ENCODE data around the gene LAMC3.

DNA sequence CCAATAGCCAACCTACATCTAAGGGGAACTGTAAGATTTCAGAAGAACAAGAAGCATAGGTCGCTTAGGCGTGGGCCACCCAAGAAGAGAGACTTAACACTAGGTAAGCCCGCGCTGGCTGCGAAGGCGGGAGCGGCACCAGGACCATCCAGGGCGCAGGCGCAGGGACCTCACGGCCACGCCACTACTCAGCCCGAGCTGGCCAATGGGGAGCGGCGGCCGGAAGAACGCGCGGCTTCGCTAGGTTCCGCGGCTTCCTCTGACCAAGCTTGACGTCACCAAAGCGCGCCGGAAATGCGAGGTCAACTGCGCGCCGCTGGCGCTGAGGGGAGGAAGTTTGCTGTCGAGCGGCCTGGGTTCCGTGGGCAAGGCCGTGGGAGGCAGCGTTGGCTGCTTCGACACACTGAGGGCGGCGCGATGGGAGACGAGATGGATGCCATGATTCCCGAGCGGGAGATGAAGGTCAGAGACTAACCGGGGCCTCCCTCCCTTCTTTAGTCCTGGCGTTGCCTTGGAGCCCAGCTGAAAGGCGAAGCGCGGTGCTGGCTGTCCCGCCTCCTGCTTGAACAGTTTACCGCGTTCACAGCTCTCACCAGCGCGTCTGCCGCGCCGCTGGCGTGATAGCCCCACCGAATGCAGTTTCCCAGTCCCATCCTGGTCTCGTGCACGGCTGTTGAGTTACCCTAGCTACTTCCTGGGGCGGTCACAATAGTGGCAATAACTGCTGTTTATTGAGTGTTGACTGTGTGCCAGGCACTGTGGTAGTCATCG, 116.5 kb downstream of the LAMC3 start, which contains the start of gene NUP214:
- no peak for TF ChIP-seq EZH2 (IDR thresholded peaks at IDR 0.05; ENCODE audit: low read length, unreplicated experiment)
- TF ChIP-seq, protein P1, sequence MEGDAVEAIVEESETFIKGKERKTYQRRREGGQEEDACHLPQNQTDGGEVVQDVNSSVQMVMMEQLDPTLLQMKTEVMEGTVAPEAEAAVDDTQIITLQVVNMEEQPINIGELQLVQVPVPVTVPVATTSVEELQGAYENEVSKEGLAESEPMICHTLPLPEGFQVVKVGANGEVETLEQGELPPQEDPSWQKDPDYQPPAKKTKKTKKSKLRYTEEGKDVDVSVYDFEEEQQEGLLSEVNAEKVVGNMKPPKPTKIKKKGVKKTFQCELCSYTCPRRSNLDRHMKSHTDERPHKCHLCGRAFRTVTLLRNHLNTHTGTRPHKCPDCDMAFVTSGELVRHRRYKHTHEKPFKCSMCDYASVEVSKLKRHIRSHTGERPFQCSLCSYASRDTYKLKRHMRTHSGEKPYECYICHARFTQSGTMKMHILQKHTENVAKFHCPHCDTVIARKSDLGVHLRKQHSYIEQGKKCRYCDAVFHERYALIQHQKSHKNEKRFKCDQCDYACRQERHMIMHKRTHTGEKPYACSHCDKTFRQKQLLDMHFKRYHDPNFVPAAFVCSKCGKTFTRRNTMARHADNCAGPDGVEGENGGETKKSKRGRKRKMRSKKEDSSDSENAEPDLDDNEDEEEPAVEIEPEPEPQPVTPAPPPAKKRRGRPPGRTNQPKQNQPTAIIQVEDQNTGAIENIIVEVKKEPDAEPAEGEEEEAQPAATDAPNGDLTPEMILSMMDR (conservative IDR thresholded peaks at IDR 0.05; ENCODE audit: low read depth, low read length): no peak
